Ishikawa (cell line): ENCODE data around the gene GRIA2.
A peak's percentile ranks its signal among the peaks of the same experiment; 100 is the strongest.

ENCODE experiments used
- CEBPB ChIP-seq: IDR thresholded peaks from 2 replicates; pipeline ENCODE4 v1.6.1; 2012
- CREB1 ChIP-seq: IDR thresholded peaks from 2 replicates; pipeline ENCODE4 v1.6.1; 2012; ENCODE audit warnings: low read depth
- EGR1 ChIP-seq: IDR thresholded peaks from 2 replicates; pipeline ENCODE4 v1.6.1; 2012
- EP300 ChIP-seq: IDR thresholded peaks from 2 replicates; pipeline ENCODE4 v1.6.1; 2012; ENCODE audit warnings: borderline replicate concordance
- FOXM1 ChIP-seq: IDR thresholded peaks from 2 replicates; pipeline ENCODE4 v1.6.1; 2012; ENCODE audit warnings: low read depth, borderline replicate concordance
- NFIC ChIP-seq: IDR thresholded peaks from 2 replicates; pipeline ENCODE4 v1.6.1; 2012
- RAD21 ChIP-seq: IDR thresholded peaks from 2 replicates; pipeline ENCODE4 v1.6.1; 2012; ENCODE audit warnings: low read depth
- TAF1 ChIP-seq: IDR thresholded peaks from 2 replicates; pipeline ENCODE4 v1.6.1; 2012; ENCODE audit warnings: low read depth, mild to moderate bottlenecking
- TCF12 ChIP-seq: IDR thresholded peaks from 2 replicates; pipeline ENCODE4 v1.6.1; 2012; ENCODE audit warnings: low read depth
- TEAD4 ChIP-seq: IDR thresholded peaks from 2 replicates; pipeline ENCODE4 v1.6.1; 2012
- YY1 ChIP-seq: IDR thresholded peaks from 2 replicates; pipeline ENCODE4 v1.6.1; 2012; ENCODE audit warnings: low read depth
- ZBTB7A ChIP-seq: IDR thresholded peaks from 2 replicates; pipeline ENCODE4 v1.6.1; 2012; ENCODE audit warnings: low read depth
- TF ChIP-seq, protein P1 (sequence below): IDR thresholded peaks from 2 replicates; pipeline ENCODE4 v1.6.1; 2012
- TF ChIP-seq, protein P2 (sequence below): IDR thresholded peaks from 2 replicates; pipeline ENCODE4 v1.6.1; 2012
- TF ChIP-seq, protein P3 (sequence below): IDR thresholded peaks from 2 replicates; pipeline ENCODE4 v1.6.1; 2012; ENCODE audit warnings: low read depth, mild to moderate bottlenecking

Gene GRIA2

DNA sequence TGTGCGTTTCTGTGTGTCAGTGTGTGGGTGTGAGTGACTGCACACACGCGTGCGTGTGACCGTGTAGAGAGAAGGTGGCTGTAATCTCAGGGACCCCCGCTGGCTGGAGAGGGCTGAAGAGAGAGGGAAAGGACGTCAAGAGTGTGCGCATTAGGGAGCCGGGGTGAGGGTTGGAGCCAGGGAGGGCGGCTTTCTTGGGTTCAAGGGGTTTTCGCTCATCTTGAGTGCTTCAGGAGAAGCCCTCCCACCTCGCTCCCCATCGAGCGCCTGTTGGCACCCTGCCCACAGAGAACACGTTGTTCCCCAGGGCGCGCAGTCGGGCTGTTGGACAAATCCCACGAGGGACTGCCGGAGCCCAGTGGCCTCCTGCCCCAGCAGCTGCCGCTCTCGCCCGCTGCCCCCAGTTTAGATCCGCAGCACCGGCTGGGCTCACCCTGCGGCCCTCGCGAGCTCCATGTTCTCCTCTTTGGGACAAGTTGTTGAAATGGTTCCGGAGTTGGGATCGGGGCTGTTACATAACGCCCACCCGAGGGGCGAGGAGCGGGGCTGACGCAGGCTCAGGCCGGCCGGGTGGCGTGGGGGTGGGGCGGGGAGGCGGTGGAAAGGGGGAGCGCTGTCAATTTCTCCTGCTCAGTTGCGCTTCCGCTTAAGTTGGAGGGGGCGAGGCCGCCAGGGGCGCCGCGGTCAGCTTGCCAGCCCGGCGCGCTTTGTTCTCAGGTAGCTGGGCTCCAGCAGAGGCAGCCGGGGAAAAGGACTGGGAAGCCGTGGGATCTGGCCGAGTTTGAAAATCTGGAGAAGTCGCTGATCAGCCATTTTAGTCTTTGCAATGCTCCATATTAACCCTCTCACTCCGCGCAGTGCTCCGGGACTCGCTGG is 1.6 kb downstream of the GRIA2 start:
- TF ChIP-seq RAD21: no peak
- TF ChIP-seq, protein P1, sequence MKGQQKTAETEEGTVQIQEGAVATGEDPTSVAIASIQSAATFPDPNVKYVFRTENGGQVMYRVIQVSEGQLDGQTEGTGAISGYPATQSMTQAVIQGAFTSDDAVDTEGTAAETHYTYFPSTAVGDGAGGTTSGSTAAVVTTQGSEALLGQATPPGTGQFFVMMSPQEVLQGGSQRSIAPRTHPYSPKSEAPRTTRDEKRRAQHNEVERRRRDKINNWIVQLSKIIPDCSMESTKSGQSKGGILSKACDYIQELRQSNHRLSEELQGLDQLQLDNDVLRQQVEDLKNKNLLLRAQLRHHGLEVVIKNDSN: no peak
- no peak for TF ChIP-seq NFIC
- TF ChIP-seq TEAD4: no peak
- no peak for TF ChIP-seq FOXM1
- no peak for TF ChIP-seq EP300
- TF ChIP-seq, protein P2, sequence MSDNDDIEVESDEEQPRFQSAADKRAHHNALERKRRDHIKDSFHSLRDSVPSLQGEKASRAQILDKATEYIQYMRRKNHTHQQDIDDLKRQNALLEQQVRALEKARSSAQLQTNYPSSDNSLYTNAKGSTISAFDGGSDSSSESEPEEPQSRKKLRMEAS: no peak
- TF ChIP-seq ZBTB7A: no peak
- no peak for TF ChIP-seq CEBPB
- no peak for TF ChIP-seq TCF12
- TF ChIP-seq CREB1: no peak
- TF ChIP-seq TAF1: no peak
- TF ChIP-seq, protein P3, sequence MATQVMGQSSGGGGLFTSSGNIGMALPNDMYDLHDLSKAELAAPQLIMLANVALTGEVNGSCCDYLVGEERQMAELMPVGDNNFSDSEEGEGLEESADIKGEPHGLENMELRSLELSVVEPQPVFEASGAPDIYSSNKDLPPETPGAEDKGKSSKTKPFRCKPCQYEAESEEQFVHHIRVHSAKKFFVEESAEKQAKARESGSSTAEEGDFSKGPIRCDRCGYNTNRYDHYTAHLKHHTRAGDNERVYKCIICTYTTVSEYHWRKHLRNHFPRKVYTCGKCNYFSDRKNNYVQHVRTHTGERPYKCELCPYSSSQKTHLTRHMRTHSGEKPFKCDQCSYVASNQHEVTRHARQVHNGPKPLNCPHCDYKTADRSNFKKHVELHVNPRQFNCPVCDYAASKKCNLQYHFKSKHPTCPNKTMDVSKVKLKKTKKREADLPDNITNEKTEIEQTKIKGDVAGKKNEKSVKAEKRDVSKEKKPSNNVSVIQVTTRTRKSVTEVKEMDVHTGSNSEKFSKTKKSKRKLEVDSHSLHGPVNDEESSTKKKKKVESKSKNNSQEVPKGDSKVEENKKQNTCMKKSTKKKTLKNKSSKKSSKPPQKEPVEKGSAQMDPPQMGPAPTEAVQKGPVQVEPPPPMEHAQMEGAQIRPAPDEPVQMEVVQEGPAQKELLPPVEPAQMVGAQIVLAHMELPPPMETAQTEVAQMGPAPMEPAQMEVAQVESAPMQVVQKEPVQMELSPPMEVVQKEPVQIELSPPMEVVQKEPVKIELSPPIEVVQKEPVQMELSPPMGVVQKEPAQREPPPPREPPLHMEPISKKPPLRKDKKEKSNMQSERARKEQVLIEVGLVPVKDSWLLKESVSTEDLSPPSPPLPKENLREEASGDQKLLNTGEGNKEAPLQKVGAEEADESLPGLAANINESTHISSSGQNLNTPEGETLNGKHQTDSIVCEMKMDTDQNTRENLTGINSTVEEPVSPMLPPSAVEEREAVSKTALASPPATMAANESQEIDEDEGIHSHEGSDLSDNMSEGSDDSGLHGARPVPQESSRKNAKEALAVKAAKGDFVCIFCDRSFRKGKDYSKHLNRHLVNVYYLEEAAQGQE: no peak
- no peak for TF ChIP-seq YY1
- TF ChIP-seq EGR1: no peak

DNA sequence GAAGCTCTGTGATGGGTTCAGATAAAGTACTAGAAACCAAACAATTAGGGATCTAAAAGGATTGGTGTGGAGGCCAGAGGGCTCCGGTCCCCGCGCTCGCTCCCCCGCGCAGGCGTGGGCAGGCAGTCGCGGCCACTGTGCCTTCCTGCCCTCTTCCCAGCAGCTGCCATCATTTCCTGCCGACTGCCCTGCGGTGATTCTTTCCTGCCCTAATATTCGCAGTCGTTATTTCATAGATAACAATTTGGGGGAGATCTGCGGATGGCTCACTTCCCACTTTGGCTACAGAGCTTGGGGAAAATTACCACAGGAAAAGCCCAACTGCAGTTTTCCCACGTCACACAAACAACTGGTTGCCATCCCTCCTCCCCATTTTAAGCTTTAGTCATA is 2.2 kb downstream of the GRIA2 start:
- 0 out of 2 replicates have a peak, but pooled peaks have one; percentile 17 for TF ChIP-seq TAF1
- no peak for TF ChIP-seq EGR1

DNA sequence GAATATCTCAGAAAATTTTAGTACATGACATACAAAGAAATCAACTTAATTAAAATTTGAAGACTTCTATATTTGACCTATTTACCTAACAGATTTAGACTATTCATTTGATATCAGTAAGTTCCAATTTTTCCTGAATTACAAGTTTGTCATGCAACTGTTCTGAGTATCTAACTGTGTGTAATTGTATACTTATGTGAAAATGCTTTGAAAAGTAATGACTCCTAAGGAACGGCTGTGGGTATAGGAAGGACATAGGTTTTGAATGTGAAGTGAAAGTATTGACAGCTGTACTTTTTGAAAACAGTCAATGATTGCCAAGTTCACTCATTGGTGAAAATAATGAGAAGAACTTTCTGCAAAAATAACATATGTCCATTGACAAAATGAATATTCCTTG is 2.9 kb downstream of the GRIA2 start:
- TF ChIP-seq, protein P1: no peak
- no peak for TF ChIP-seq RAD21
- no peak for TF ChIP-seq TCF12
- TF ChIP-seq, protein P3: no peak

DNA sequence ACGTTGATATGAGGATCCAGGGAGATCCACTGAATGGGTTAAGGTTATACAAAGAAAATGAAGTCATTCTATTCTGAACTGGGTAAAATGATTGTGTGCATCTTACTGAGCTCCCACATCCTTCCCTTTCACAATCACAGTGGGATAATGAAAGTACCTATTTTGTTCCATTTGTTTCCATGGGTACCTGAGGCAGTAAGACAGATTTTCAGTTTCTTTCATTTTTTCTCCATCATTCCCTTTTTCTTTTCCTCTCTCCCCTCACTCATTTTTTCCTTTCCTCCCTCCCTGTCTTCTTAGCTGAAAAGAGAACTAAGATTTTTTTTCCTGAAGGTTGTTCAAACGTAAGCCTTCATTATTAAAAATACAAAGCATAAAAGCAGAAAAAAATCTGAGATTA is 4.6 kb downstream of the GRIA2 start:
- no peak for TF ChIP-seq TCF12

DNA sequence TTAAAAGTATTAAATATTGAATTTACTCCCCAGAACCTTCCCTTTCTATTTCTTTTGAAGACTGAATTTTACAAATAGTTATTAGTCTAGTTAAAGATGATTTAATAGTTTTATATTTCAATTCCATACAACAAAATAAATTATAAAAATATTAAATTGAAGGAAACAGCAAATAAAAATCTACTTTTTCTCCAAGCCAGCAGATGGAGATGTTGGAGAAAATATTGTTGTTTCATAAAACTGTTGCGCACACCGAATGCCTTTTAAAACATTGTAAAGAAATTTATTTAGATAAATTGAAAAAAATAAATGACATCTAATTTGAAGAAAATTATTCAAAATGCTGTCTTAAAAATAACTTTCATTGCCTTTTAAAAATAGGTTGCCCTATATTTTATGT is 5.5 kb downstream of the GRIA2 start:
- TF ChIP-seq FOXM1: no peak
- TF ChIP-seq, protein P2: no peak
- TF ChIP-seq, protein P3: no peak
- TF ChIP-seq NFIC: no peak
- no peak for TF ChIP-seq CEBPB
- TF ChIP-seq CREB1: no peak
- TF ChIP-seq, protein P1: no peak
- no peak for TF ChIP-seq TEAD4
- no peak for TF ChIP-seq EP300
- no peak for TF ChIP-seq YY1
